ENCODE measurements around the gene PWP2.

DNA sequence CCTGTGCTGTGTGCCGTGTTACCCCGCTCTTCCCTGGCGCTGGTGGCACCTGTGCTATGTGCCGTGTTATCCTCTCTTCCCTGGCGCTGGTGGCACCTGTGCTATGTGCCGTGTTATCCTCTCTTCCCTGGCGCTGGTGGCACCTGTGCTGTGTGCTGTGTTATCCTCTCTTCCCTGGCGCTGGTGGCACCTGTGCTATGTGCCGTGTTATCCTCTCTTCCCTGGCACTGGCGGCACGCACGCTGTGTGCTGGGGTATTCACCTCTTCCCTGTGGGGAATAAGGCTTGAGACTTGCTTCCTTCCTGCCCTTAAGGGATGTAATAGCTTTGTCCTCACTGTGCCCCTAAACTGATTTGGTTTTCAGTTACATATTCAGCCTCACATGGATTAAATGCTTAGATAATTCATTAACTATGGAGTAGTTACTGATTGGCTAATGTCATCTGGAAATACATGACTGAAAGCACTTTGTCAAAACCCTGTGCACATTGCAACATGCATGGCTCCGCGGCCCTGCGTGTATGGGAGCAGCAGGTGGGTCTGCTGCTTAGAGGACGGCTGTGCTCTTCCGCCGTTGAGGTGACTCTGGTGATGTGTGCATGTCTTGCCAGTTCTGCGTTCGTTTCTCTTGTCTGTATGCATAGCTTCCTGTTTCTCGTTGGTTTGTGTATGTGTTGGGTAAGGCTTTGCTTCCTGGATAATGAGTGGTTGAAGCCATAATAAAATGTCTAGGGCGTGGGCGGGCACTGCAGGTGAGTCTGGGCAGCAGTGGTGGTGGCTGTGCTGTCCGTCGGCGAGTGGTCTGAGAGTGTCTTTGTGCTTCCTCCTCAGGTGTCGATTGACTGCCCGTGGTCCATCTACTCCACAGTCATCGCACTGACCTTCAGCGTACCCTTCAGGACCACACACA, 17.9 kb upstream of the PWP2 start:
- no peak for TF ChIP-seq CTCF (IDR thresholded peaks at IDR 0.05; ENCODE audit: low read depth, low read length, poor library complexity, severe bottlenecking)
- TF ChIP-seq EZH2phosphoT487 (IDR thresholded peaks at IDR 0.05; ENCODE audit: borderline replicate concordance, low read length): no peak

All from DOHH2 (cell line).